Heart left ventricle (tissue), 13 donors: ENCODE results near the gene BCORL1.

Source experiments
- POLR2A ChIP-seq, 2 donors: fragments of 450-650 bp; IDR thresholded peaks; one replicate each; pipeline ENCODE4 v1.6.1; 2017; ENCODE audit warnings: antibody characterized with exemption in 2 of 2, mild to moderate bottlenecking in 2 of 2, moderate library complexity in 2 of 2
- TF ChIP-seq, protein P1 (sequence below), 12 donors: fragments of 200-600 bp; sonication (generic) in 4 of 12; IDR thresholded peaks; one replicate each; pipeline versions ENCODE4 v1.5.0 to v1.8.0; 2018 to 2022; ENCODE audit warnings: antibody characterized with exemption in 12 of 12, mild to moderate bottlenecking in 5 of 12
- donor health status: ischemic (EF 13 %, LVEDD 7.1; RV severe dilation, severe dysfunction).
- donor health status: DM: no; HTN: yes; CAD: no.
- donor health status: DM: no; HTN: no; CAD: no.
- donor health status: ischemic (EF 25% LVEDD 6.9; RV normal size, moderate dysfunction).
- donor health status: ischemic (EF 25% LVEDD 5.7; RV mildly dilated, moderate dysfunction).
- donor health status: ischemic (EF 35%, LVEDD 5.7; RV mildly dilated, moderate dysfunction).
- donor health status: nonischemic (EF 11% LVEDD 7.7; RV severe dilation, severe dysfunction).
- donor health status: DM: yes; HTN: yes; CAD: no.
- donor health status: PGD.
- donor health status: ischemic (EF 29% LVEDD 5.4; RV normal size, mild dysfunction).
- donor health status: nonischemic (EF 23%, LVEDD 6.1; RV moderate dilation, normal function).

GRCh38 chrX:130014356-130014755 lies 31.9 kb downstream of the BCORL1 start:
- TF ChIP-seq, protein P1, sequence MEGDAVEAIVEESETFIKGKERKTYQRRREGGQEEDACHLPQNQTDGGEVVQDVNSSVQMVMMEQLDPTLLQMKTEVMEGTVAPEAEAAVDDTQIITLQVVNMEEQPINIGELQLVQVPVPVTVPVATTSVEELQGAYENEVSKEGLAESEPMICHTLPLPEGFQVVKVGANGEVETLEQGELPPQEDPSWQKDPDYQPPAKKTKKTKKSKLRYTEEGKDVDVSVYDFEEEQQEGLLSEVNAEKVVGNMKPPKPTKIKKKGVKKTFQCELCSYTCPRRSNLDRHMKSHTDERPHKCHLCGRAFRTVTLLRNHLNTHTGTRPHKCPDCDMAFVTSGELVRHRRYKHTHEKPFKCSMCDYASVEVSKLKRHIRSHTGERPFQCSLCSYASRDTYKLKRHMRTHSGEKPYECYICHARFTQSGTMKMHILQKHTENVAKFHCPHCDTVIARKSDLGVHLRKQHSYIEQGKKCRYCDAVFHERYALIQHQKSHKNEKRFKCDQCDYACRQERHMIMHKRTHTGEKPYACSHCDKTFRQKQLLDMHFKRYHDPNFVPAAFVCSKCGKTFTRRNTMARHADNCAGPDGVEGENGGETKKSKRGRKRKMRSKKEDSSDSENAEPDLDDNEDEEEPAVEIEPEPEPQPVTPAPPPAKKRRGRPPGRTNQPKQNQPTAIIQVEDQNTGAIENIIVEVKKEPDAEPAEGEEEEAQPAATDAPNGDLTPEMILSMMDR (IDR thresholded peaks at IDR 0.05), result no peak
- TF ChIP-seq POLR2A (IDR thresholded peaks at IDR 0.05), result no peak
